ENCODE data around the gene CLTB. TPM values are rescaled to one million over a fixed set of nuclear protein-coding genes. Genes with fewer than 3 reads are reported as not detected.

Gene CLTB
- total and polyA plus RNA-seq, 2 of the 8 experiments (the other 6 are each of a cell fraction or from before 2014, with no cell fraction given): 25.9 to 34.9 TPM

- no peaks in the 10 kb centered on the region for H3K9me3 ChIP-seq (ENCODE audit: insufficient read depth in 2 of 2, low read depth in 1 of 2, low read length in 1 of 2)
- H3K4me1 ChIP-seq (replicated peaks in 1 of 4; ENCODE audit: control insufficient read depth in 3 of 4, insufficient read depth in 4 of 4, low read length in 3 of 4): no peaks in the 10 kb centered on the region
- H2BK120ac ChIP-seq (replicated peaks; ENCODE audit: low read depth, low read length): no peak overlapping the region
- WGBS, 2 experiments (ENCODE audit: extremely low coverage in 1 of 2, insufficient coverage in 1 of 2, insufficient read length in 1 of 2, insufficient replicate concordance in 2 of 2, low coverage in 1 of 2, low lambda C conversion rate in 2 of 2, missing lambda C conversion rate in 1 of 2): 89% methylated on average over 7 of the region's 7 CpGs; no CpG with 5 or more reads in 1 of the 2 experiments
- H3K4me3 ChIP-seq (ENCODE audit: extremely low read depth in 1 of 4, insufficient read depth in 2 of 4, low read depth in 3 of 4, low read length in 4 of 4): no peak overlapping the region
- H3K14ac ChIP-seq (ENCODE audit: insufficient read length): no peak overlapping the region
- H4K20me1 ChIP-seq (replicated peaks in 1 of 2; ENCODE audit: control insufficient read depth in 1 of 2, insufficient read depth in 2 of 2, low read length in 2 of 2): peaks cover 0 to 3% of the 10 kb centered on the region in 2 experiments
- ChIA-PET CTCF (ENCODE audit: partially characterized antibody) (interaction anchor here (1.1 kb wide), 1 partner anchor 643 kb away, joined by 4 read pairs; no protein-coding TSS in a partner anchor), POLR2A (ENCODE audit: partially characterized antibody) (interaction anchor here (5.0 to 10.1 kb wide), 2 partner anchors 12 kb away, joined by 15 to 93 read pairs; partner anchors contain the start of genes HIGD2A, KIAA1191 and NOP16)
- no peak overlapping the region for H2BK15ac ChIP-seq (ENCODE audit: low read length)
- H2AFZ ChIP-seq (ENCODE audit: low read length): no peak overlapping the region
- no peak overlapping the region for H3K4ac ChIP-seq (replicated peaks; ENCODE audit: insufficient read length, low read depth, low read length)
- FAIRE-seq (no peak), DNase-seq (ENCODE audit: low read depth in 1 of 2, low spot score in 2 of 2) (no peak)
- no peak overlapping the region for H3K27ac ChIP-seq (ENCODE audit: low read depth, low read length)
- no peak overlapping the region for H3K56ac ChIP-seq (replicated peaks; ENCODE audit: insufficient read length, low read depth, low read length)
- no peaks in the 10 kb centered on the region for H3K79me1 ChIP-seq (ENCODE audit: low read depth, low read length)
- no peak overlapping the region for H4K5ac ChIP-seq (ENCODE audit: insufficient read length, low read depth, low read length)
- H3K36me3 ChIP-seq (ENCODE audit: control insufficient read depth in 2 of 4, insufficient read depth in 4 of 4, low read length in 3 of 4): peaks cover 0 to 6% (median 3%) of the 10 kb centered on the region in 4 experiments; a peak in 2 of 8 replicates
- H4K8ac ChIP-seq (ENCODE audit: extremely low read depth, insufficient read depth, low read length): no peak overlapping the region
- no peak overlapping the region for H2BK12ac ChIP-seq (ENCODE audit: low read depth, low read length)
- H2BK5ac ChIP-seq (ENCODE audit: low read depth, low read length): no peak overlapping the region
- no peak overlapping the region for H2AK5ac ChIP-seq (ENCODE audit: low read depth, low read length)
- H3K79me2 ChIP-seq (ENCODE audit: control insufficient read depth in 1 of 2, insufficient read depth in 2 of 2, low read length in 2 of 2): no peaks in the 10 kb centered on the region
- no peak overlapping the region for H3K18ac ChIP-seq (ENCODE audit: extremely low read depth, low read length)
- H3K23me2 ChIP-seq (ENCODE audit: low read depth, low read length): peaks cover 3% of the 10 kb centered on the region; the same call in 1 of the 2 replicates
- H2BK20ac ChIP-seq (ENCODE audit: low read length): no peak overlapping the region
- no peak overlapping the region for H4K91ac ChIP-seq (replicated peaks; ENCODE audit: insufficient read length, low read length)
- no peak overlapping the region for H3K4me2 ChIP-seq (ENCODE audit: insufficient read depth in 1 of 2, low read depth in 2 of 2, low read length in 2 of 2)
- no peak overlapping the region for H3K23ac ChIP-seq (ENCODE audit: insufficient read length)
- no peak overlapping the region for H3K9ac ChIP-seq (replicated peaks in 1 of 4; ENCODE audit: extremely low read depth in 1 of 4, low read depth in 3 of 4, low read length in 3 of 4)
- no peaks in the 10 kb centered on the region for H3K27me3 ChIP-seq (replicated peaks in 1 of 4; ENCODE audit: control insufficient read depth in 3 of 4, extremely low read depth in 1 of 4, insufficient read depth in 3 of 4, low read length in 3 of 4)
- no peak for TF ChIP-seq SIN3A (conservative IDR thresholded peaks at IDR 0.05 in 1 of 2, IDR thresholded peaks at IDR 0.05 in 1 of 2; ENCODE audit: low read depth in 1 of 2, low read length in 2 of 2)
- TF ChIP-seq RNF2 (IDR thresholded peaks at IDR 0.05; ENCODE audit: borderline replicate concordance, low read depth, low read length, missing control alignments, poor library complexity, severe bottlenecking): no peak
- no peak for TF ChIP-seq RAD21 (IDR thresholded peaks at IDR 0.05 in 1 of 2, conservative IDR thresholded peaks at IDR 0.05 in 1 of 2; ENCODE audit: low read depth in 2 of 2, low read length in 2 of 2)
- TF ChIP-seq JUN (IDR thresholded peaks at IDR 0.05; ENCODE audit: low read depth, low read length): no peak
- no peak for TF ChIP-seq RXRA (IDR thresholded peaks at IDR 0.05; ENCODE audit: insufficient read depth, low read depth, low read length)
- no peak for TF ChIP-seq SUZ12 (IDR thresholded peaks at IDR 0.05; ENCODE audit: low read length)
- TF ChIP-seq NANOG (IDR thresholded peaks at IDR 0.05; ENCODE audit: insufficient read depth, low read depth, low read length, poor library complexity, severe bottlenecking): no peak
- TF ChIP-seq NRF1 (IDR thresholded peaks at IDR 0.05; ENCODE audit: low read depth, low read length): no peak
- no peak for TF ChIP-seq HDAC6 (IDR thresholded peaks at IDR 0.05; ENCODE audit: low read depth, low read length)
- TF ChIP-seq TEAD4 (IDR thresholded peaks at IDR 0.05; ENCODE audit: low read depth, low read length): no peak
- TF ChIP-seq SIX5 (IDR thresholded peaks at IDR 0.05; ENCODE audit: low read depth, low read length): no peak
- TF ChIP-seq TCF12 (IDR thresholded peaks at IDR 0.05; ENCODE audit: low read depth, low read length): no peak
These were observed 43.1 kb downstream of the CLTB start for GRCh38 chr5:176373100-176373818.

Measured in H1 (cell line).